ENCODE data around the gene RPL29.

RPL29 gene

DNA sequence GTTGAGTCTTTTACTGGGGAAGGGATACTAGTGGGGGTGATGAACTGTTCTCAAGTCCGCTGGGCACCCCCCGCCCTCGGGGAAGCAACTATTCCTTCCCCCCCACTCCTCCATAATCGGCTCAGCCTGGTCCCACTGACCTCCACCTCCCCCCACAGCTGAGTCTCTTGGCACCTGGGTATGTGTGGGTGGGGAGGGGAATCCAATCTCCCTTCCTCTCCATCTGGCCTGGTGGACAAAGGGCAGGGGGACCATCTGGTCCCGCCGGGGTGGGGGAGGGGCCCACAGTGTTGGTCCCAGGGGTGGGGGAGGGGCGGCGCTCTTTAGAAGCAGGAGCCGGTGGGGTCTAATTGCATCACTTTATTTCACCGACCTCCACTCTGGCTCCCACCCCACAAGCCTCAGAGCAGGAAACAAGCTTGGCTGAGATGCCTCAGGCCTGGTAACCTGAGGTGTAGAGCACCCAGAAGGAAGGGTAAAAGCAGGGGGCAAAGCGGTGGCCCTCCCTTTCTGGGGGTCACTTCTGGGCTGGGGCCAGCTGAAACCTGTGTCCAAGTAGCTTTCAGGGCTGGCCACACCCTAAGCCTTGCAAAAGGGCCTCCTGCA is 27.4 kb downstream of the RPL29 start:
- no peaks in the 10 kb centered on the region for H3K27me3 Mint-ChIP-seq
- H3K4me1 Mint-ChIP-seq: peaks cover 27% of the 10 kb centered on the region
- H3K27ac Mint-ChIP-seq: no peak overlapping the region
- peak overlapping the region; percentile 83 for H3K4me3 Mint-ChIP-seq
- H3K9me3 Mint-ChIP-seq: no peaks in the 10 kb centered on the region
- no peaks in the 10 kb centered on the region for H3K36me3 Mint-ChIP-seq

DNA sequence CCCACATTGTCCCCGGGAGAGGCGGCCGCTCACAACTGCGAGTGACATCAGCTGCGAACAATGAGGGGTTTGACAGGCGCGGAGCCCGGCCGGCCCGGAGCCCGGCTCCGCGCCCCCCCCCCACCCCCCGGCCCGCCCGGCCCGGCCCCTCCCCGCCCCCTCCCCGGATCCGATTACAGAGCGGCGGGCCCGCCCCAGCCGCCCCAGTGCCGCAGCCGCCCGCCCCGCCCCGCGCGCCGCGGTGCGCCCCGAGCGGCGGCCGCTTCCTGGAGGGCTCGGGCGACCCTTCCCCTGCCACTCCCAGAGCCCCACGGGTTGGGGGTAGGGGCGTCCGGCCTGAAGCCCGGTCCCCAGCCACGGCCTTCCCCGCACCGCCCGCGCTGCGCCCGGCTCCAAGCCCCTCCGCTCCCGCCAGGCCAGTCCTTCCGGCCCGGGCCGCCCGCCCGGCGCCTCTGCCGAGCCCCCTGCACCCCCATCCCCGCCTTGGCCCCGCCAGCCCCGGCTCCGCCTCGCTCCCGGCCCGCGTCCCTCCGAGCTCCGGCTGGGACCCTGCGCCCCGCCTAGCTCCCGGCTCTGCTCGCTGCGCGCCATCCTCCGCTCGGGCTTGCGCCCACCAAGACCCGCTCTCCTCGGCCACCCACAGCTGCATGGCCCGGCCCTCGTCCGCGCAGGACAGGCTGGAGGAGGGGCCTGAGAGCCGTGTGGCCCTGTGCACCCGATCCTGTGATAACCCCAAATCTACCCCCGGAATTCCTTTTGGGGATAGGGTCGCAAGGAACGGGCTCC is 28.1 kb downstream of the RPL29 start, which contains the start of gene PCBP4:
PCBP4 (minus strand) TSS at position 71 of the 786 bp plus-strand sequence. CDS start 6,214 bp downstream, outside the sequence.
- no peaks in the 10 kb centered on the region for H3K9me3 Mint-ChIP-seq
- H3K4me1 Mint-ChIP-seq: peaks cover 27% of the 10 kb centered on the region
- no peaks in the 10 kb centered on the region for H3K36me3 Mint-ChIP-seq
- peak within 1 kb of the TSS; percentile 65 for H3K27ac Mint-ChIP-seq
- no peaks in the 10 kb centered on the region for H3K27me3 Mint-ChIP-seq
- H3K4me3 Mint-ChIP-seq: peak within 1 kb of the TSS; percentile 85

DNA sequence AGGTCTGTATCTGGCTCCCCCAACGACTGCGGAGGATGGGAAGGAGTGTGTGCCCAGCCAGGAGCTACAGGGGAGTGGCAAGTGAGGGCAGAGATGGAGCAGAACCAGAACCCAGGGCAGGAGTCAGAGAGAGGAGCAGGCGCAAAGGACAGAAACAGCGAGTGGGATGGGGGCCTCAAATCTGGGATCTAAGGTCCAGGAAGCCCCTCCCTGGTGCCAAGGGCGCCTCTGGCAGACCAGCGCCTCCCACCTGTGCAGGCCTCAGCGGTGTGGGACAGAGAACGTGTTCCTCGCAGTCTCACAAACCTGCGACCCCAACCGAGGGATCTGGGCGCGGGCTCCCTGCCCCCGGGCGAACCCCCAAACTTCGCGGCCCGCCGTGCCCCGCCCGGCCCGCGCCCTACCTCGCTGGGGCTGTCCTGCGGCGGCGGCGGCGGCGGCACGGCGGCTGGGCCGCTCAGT is 28.7 kb downstream of the RPL29 start:
- Mint-ChIP-seq H3K4me3 (peak overlapping the region; percentile 85), H3K4me1 (peaks cover 27% of the 10 kb centered on the region), H3K36me3 (no peaks in the 10 kb centered on the region), H3K27me3 (no peaks in the 10 kb centered on the region), H3K9me3 (no peaks in the 10 kb centered on the region), H3K27ac (peak overlapping the region; percentile 65)

DNA sequence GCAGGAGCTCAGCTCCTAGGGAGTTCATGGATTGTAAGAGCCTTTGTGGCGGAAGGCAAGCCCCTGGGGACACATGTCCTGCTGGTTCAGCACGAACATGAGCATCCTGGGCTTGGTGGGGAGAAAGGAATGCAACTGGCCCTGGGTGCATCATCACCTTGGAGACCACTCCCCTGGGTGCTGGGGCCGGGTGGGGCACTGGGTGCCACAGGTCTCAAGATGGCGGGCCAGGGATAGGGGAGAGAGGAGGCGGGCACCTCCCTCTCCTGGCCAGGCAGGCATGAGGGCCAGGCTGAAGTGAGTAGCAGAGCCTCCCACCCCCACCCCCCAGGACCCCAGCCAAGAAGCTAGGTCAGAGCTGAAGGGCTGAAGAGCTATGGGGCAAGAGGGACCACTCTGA is 29.2 kb downstream of the RPL29 start:
- H3K9me3 Mint-ChIP-seq: no peaks in the 10 kb centered on the region
- no peaks in the 10 kb centered on the region for H3K36me3 Mint-ChIP-seq
- no peaks in the 10 kb centered on the region for H3K27me3 Mint-ChIP-seq
- H3K4me1 Mint-ChIP-seq: peaks cover 27% of the 10 kb centered on the region
- H3K27ac Mint-ChIP-seq: peak overlapping the region; percentile 65
- peak overlapping the region; percentile 85 for H3K4me3 Mint-ChIP-seq

DNA sequence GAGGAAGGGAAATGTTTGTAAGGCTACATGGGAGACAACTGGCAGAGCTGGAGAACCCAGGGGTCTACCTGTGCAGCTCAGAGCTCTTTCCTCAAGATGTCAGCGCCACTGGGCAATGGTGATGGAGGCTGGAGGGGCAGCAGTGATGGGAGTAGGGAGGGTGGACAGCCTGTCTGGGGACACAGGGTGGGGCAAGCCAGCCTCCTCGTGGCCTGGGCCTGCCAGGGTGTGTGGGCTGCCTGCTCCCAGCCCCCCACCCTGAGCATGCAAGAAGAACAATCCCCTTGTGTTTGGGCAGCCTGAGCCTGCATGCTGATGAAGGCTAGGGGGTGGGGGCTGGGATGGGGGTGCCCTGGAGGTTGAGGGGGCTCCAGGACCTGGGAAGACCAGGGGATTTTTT is 29.7 kb downstream of the RPL29 start:
- no peaks in the 10 kb centered on the region for H3K9me3 Mint-ChIP-seq
- no peaks in the 10 kb centered on the region for H3K36me3 Mint-ChIP-seq
- H3K4me1 Mint-ChIP-seq: peaks cover 23% of the 10 kb centered on the region
- peak overlapping the region; percentile 66 for H3K4me3 Mint-ChIP-seq
- H3K27me3 Mint-ChIP-seq: no peaks in the 10 kb centered on the region
- no peak overlapping the region for H3K27ac Mint-ChIP-seq

DNA sequence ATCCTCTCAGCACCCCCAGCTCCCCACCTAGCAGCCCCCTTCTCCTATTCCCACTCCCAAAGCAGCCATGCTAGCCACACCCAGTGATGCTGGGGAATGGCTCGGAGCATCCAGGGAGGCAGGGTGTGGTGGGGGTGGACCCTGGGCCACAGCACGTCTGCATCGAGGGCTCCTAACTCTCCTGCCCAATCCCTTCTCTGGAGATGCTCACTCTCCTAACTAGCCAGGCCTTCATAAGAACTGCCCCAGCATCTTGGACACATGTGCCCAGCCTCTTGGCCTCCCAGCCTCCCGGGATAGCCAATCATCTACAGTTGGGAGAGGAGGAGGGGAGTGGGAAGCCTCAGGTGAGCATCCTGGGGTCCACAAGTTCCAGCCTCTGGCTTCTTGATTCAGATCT is 31.2 kb downstream of the RPL29 start:
- no peak overlapping the region for H3K4me3 Mint-ChIP-seq
- H3K4me1 Mint-ChIP-seq: peaks cover 20% of the 10 kb centered on the region
- H3K27me3 Mint-ChIP-seq: no peaks in the 10 kb centered on the region
- H3K9me3 Mint-ChIP-seq: no peaks in the 10 kb centered on the region
- no peaks in the 10 kb centered on the region for H3K36me3 Mint-ChIP-seq
- H3K27ac Mint-ChIP-seq: no peak overlapping the region

DNA sequence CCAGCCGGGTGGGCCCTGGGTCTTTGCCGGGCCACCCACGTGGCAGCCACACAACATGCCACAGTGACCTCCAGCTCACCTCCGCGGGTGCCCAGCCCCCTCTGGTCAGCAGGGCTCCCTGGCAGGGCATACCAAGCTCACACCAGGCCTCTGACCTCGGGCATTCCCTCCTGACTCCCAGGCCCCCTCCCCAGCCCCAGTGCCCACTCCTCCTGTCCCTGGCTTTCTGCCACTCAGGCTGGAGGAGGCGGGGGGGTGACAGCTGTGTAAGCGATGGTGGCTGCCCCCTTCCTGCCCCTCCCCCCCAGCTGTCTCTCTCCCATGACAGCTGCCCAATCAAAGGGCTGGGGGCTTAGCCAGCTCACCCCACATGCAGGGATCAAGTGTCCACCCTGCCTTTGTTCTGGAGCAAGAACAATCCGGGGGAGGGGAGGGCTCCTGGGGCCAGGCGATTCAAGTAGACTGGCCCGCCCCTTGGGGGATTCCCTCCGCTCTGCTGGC is 31.7 kb downstream of the RPL29 start:
- no peaks in the 10 kb centered on the region for H3K27me3 Mint-ChIP-seq
- H3K9me3 Mint-ChIP-seq: no peaks in the 10 kb centered on the region
- no peak overlapping the region for H3K4me3 Mint-ChIP-seq
- H3K4me1 Mint-ChIP-seq: peaks cover 17% of the 10 kb centered on the region
- H3K36me3 Mint-ChIP-seq: no peaks in the 10 kb centered on the region
- no peak overlapping the region for H3K27ac Mint-ChIP-seq

DNA sequence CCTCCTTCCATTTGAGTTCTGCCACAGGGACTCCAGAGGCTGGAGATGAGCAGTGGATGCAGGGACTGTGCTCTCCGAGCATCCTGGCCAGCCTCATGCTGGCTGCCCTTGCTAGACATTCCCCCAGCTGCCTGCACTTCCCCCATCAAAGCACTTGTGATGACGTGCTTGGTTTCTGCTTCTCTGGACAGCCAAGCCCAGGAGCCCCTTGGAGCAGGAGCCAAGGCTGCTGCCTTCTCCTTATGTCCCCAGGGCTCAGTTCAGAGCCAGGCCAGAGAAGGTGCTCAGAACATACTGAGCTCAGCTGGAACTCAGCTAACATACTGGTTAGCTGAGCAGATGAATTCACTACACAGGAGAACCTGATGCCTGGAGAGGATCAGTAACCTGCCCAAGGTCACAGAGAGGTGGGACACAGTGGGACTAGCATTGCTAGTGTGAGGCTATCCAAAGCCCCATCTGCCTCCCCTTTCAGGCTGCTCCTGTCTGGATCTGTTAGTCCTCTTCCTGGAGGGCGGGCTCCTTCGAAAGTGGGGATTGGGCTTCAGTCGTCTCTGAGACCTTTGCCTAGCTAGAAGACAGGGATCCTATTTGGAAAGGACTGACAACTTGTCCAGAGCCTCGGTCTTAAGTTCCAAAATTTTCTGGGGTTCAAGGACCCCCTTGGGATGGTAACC is 32.7 kb downstream of the RPL29 start:
- Mint-ChIP-seq H3K4me1 (peaks cover 13% of the 10 kb centered on the region), H3K9me3 (no peaks in the 10 kb centered on the region), H3K4me3 (no peak overlapping the region), H3K27me3 (peaks cover 1% of the 10 kb centered on the region), H3K27ac (no peak overlapping the region), H3K36me3 (peaks cover 2% of the 10 kb centered on the region)

DNA sequence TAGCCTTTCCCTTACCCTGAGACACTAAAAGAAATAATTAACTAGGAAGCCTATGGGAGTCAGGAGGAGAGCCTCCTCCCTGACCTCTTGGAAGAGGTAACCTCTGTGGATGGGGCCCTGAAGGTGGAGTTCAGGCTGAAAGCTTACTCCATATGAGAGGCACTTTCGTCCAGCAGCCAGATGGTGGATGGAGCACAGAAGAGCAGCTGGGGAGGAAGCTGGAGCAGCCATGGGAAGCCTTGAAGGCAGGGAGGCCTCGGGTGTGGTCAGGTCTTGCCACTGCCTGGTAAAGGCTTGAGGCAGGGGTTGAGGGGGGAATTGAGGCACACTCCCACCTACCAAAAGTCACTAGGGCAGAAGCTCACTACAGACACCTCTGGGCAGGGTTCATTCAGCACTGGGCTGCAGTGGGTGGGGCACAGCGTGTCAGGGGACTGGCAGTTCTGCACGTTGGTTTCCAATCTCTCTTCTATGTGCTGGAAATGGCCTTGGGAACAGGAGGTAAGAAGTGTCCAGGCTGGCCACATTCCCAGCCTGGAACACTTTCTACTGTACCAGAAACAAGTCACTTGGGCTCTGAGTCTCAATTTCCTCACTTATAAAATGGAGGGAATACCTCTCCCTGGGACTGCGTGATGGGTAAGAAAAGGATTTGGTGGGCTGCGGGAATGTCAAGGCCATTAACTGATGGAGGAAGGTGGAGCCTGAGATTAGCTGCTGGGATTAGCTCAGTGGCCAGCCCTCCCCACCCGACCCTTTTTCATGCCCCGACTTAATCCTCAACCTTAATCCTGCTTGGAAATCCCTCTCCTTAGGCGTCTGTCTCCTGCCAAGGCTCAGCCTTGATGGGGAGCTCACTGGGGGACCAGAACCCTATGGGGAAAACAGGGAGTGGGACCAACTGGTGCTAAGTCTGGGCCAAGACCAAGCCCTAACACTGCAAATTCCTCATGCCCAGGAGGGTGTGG is 33.8 kb downstream of the RPL29 start:
- no peak overlapping the region for H3K4me3 Mint-ChIP-seq
- no peaks in the 10 kb centered on the region for H3K9me3 Mint-ChIP-seq
- peaks cover 2% of the 10 kb centered on the region for H3K36me3 Mint-ChIP-seq
- H3K27ac Mint-ChIP-seq: no peak overlapping the region
- peaks cover 13% of the 10 kb centered on the region for H3K4me1 Mint-ChIP-seq
- H3K27me3 Mint-ChIP-seq: peaks cover 1% of the 10 kb centered on the region

DNA sequence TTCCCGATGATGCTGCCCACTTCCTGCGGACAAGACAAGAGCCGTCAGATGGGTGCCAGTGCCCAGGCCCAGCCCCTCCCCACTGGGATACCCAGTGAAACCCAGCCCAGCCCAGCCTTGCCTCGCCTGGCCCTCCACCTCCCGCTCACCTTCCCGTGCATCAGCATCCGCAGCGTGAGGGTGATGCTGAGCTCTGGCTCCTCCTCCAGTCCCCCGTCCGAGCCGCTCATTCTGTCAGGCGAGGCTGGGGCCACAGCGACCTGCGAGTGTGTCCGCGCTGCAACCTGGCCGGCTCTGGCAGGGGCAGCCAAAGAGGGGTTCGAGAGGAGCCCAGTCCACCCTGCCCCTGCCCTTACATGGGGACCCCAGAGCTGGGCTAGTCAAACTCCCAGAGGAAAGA is 34.7 kb downstream of the RPL29 start:
- no peak overlapping the region for H3K27ac Mint-ChIP-seq
- H3K27me3 Mint-ChIP-seq: peaks cover 1% of the 10 kb centered on the region
- H3K36me3 Mint-ChIP-seq: peaks cover 2% of the 10 kb centered on the region
- no peaks in the 10 kb centered on the region for H3K9me3 Mint-ChIP-seq
- H3K4me1 Mint-ChIP-seq: peaks cover 7% of the 10 kb centered on the region
- no peak overlapping the region for H3K4me3 Mint-ChIP-seq

DNA sequence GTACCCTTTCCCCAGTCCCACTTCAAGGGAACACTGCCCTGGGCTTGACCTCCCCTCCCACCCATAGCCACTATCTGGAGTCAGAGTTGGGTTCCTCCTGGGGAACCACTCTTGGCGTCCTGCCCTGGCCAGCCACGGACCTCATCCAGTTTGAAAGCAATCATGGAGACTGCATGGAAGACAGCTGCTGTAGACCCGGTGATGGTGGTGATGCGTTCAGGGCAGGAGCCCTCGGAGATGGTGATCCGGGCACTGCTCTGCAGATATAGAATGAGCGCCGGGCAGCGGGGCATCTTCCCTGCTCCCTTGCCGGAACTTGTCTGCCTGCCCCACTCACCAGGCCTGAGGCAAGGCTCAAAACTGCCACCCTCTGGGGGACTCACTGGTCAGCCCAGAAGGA is 35.3 kb downstream of the RPL29 start:
- Mint-ChIP-seq H3K4me1 (peaks cover 5% of the 10 kb centered on the region), H3K27me3 (peaks cover 1% of the 10 kb centered on the region), H3K4me3 (no peak overlapping the region), H3K9me3 (no peaks in the 10 kb centered on the region), H3K36me3 (peaks cover 2% of the 10 kb centered on the region), H3K27ac (no peak overlapping the region)

DNA sequence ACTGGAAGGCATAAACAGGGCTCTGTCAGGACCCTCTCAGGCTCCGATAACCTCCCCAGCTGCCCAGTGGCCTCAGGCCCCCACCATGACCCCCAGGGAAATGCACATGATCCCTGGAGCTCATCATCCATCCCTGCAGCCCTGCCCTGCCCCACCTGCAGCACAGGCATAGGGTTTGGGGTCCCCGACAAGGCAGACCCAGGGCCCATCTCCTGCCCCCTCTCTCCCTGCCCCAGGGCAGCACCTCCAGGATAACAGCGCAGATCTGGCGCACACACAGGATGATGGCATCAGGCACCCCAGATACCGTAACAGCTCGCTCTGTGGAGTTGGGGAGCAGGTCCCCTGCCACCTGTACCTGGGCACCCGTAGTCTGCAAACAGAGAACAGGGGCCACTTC is 36.0 kb downstream of the RPL29 start:
- H3K27ac Mint-ChIP-seq: no peak overlapping the region
- peaks cover 1% of the 10 kb centered on the region for H3K27me3 Mint-ChIP-seq
- H3K36me3 Mint-ChIP-seq: peaks cover 2% of the 10 kb centered on the region
- no peaks in the 10 kb centered on the region for H3K9me3 Mint-ChIP-seq
- no peaks in the 10 kb centered on the region for H3K4me1 Mint-ChIP-seq
- no peak overlapping the region for H3K4me3 Mint-ChIP-seq

DNA sequence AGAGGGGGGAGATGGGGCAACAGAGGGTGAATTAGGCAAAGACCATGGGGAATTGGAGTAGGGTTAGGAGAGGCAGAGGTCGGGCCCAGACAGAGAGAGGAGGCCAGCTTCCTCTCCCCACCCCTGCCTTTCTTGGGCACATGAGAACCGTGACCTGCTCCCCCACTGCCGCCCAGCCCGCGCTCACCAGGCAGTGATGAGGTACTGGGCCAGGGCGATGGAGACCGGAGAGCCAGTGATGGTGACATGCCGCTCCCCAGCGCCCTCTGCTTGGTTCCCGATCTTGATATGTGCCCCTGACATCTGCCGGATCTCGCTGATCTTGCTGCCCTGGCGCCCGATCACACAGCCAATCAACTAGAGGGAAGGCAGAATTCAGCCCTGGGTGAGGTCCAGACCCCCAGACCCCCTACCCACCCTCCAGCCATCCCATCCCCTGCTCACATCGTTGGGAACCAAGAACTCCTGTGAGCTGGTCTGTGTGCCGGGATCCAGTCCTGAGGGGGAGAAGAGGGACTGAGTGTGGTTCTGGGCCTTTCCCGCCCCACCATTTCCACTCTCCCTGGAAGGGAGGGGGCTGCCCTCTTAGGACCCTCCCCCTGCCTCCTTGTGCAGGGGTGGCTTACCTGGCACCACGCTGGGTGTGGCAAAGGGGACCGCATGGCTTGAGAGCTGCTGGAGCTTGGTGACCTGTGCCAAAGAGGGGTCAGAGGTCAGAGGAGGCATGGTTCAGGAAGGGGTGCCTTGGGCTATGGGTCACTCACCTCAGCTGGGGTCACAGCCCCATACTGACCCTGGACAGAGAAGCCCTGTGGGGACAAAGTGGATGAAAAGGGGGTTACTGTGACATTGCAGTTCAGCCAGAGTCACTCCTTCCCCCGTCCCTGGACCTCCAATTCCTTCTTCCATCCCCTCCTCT is 36.8 kb downstream of the RPL29 start:
- Mint-ChIP-seq H3K9me3 (no peaks in the 10 kb centered on the region), H3K4me1 (no peaks in the 10 kb centered on the region), H3K27me3 (peaks cover 4% of the 10 kb centered on the region), H3K27ac (no peak overlapping the region), H3K4me3 (no peak overlapping the region), H3K36me3 (peaks cover 2% of the 10 kb centered on the region)

DNA sequence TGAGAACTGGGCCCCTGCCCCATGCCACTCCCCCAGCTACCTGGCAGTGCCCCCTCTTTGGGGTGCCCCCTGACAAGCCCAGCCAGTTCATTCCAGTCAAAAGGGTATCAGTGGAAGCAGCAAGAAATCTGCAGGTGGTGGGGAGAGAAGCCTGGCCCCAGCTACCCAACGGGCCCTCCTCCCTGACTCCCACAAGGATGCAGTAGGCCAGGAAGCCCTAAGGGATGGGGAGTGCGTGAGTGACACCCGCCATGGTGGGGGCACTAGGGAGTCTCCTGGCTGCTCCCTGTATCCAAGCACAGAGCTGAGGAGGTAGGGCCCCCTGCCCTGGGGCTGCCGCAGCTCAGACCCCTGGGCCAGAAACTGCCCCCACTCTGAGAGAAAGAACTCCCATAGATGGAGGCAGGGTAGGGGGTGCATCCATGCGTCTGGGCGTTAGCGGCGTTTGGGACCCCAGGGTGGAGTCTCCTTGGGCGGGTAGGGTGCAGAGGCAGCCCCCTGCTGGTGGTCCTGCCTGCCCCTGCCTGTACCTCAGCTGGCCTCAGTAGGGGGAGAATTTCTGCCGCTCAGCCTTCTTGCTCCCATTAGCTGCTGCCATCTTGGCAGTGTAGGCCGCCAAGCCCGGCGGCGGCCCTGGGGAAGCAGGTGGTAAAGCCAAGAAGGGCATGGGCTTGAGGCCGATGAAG is 38.0 kb downstream of the RPL29 start:
- H3K4me3 Mint-ChIP-seq: no peak overlapping the region
- no peaks in the 10 kb centered on the region for H3K9me3 Mint-ChIP-seq
- H3K4me1 Mint-ChIP-seq: no peaks in the 10 kb centered on the region
- H3K36me3 Mint-ChIP-seq: peaks cover 2% of the 10 kb centered on the region
- H3K27me3 Mint-ChIP-seq: peaks cover 9% of the 10 kb centered on the region
- H3K27ac Mint-ChIP-seq: no peak overlapping the region

All from activated naive CD4-positive, alpha-beta T cell treated with anti-CD3 and anti-CD28 coated beads, Interleukin-2, amount 50 U/mL, for 24 hours (primary cell).